Right atrium auricular region (tissue), 2 donors: ENCODE results near the gene ACOT6. TPM values are rescaled to one million over a fixed set of nuclear protein-coding genes. Genes with fewer than 3 reads are reported as not detected.

Experiments
- DNase-seq: peaks from one replicate; pipeline ENCODE4 v3.0.0-alpha.2; 2019; ENCODE audit warnings: low spot score
- H3K27ac ChIP-seq, 2 donors: fragments of 200-600 bp; sonication (generic); 1 replicate in 1 of 2; 2 replicates in 1 of 2; pipeline ENCODE4 v1.5.1; 2016 to 2019
- H3K27me3 ChIP-seq, 2 donors: fragments of 200-600 bp; sonication (generic); one replicate each; pipeline versions ENCODE4 v1.5.1 to v1.6.0; 2017 to 2019
- H3K36me3 ChIP-seq: fragments of 200-600 bp; sonication (generic); one replicate; pipeline ENCODE4 v1.5.1; 2016
- H3K4me1 ChIP-seq, 2 donors: fragments of 200-600 bp; sonication (generic); one replicate each; pipeline versions ENCODE4 v1.5.1 to v1.6.0; 2017 to 2019
- H3K4me3 ChIP-seq, 2 donors: fragments of 200-600 bp; sonication (generic); 1 replicate in 1 of 2; 2 replicates in 1 of 2; pipeline ENCODE4 v1.5.1; 2017 to 2019; ENCODE audit warnings: mild to moderate bottlenecking in 1 of 2, moderate library complexity in 1 of 2
- H3K9me3 ChIP-seq, 2 donors: fragments of 200-600 bp; sonication (generic); one replicate each; pipeline ENCODE4 v1.5.1; 2019
- total RNA-seq, 2 donors: library from RNA; depleted of rRNA; stranded (reverse); fragments of >200 nt; gene quantifications; one replicate each; pipeline ENCODE4 v1.1.0, GENCODE V29; 2016
- TF ChIP-seq, protein P1 (sequence below), 2 donors: fragments of 200-600 bp; sonication (generic); IDR thresholded peaks; one replicate each; pipeline ENCODE4 v1.5.1; 2019; ENCODE audit warnings: antibody characterized with exemption in 2 of 2

ACOT6 gene
- total RNA-seq, 2 donors from 2014 or later = not detected

DNA sequence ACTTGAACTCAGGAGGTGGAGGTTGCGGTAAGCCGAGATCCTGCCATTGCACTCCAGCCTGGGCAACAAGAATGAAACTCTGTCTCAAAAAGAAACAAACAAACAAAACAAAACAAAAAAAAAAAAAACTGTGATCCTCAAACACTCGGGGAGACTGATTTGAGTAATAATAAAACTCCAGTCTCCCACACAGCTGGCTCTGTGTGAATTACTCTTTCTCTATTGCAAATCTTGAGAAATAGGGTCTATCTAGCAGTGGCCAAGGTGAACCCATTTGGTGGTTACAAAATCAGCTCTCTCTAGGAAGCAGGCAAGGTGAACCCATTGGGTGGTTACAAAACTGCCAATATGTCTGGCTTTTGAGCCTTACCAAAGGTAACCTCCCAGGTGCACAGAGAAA is 6.0 kb upstream of the ACOT6 start:
- Histone ChIP-seq H3K4me3 (no peak overlapping the region), H3K4me1 (no peaks in the 10 kb centered on the region), H3K27ac (no peak overlapping the region), H3K27me3 (no peaks in the 10 kb centered on the region), H3K36me3 (no peaks in the 10 kb centered on the region), H3K9me3 (no peaks in the 10 kb centered on the region)
- no peak for DNase-seq
- TF ChIP-seq, protein P1, sequence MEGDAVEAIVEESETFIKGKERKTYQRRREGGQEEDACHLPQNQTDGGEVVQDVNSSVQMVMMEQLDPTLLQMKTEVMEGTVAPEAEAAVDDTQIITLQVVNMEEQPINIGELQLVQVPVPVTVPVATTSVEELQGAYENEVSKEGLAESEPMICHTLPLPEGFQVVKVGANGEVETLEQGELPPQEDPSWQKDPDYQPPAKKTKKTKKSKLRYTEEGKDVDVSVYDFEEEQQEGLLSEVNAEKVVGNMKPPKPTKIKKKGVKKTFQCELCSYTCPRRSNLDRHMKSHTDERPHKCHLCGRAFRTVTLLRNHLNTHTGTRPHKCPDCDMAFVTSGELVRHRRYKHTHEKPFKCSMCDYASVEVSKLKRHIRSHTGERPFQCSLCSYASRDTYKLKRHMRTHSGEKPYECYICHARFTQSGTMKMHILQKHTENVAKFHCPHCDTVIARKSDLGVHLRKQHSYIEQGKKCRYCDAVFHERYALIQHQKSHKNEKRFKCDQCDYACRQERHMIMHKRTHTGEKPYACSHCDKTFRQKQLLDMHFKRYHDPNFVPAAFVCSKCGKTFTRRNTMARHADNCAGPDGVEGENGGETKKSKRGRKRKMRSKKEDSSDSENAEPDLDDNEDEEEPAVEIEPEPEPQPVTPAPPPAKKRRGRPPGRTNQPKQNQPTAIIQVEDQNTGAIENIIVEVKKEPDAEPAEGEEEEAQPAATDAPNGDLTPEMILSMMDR (IDR thresholded peaks at IDR 0.05) = no peak

DNA sequence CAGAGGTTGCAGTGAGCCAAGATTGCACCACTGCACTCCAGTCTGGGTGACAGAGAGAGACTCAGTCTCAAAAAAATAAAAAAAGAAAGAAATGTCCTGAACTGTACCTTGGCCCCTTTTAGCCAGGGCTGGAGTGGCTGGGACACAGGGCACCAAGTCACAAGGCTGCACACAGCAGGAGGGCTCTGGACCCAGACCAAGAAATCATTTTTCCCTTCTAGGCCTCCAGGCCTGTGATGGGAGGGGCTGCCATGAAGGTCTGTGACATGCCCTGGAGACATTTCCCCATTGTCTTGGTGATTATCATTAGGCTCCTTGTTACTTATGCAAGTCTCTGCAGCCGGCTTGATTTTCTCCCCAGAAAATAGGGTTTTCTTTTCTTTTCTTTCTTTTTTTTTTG is 5.1 kb upstream of the ACOT6 start:
- no peaks in the 10 kb centered on the region for H3K9me3 ChIP-seq
- no peak overlapping the region for H3K27ac ChIP-seq
- TF ChIP-seq, protein P1 (IDR thresholded peaks at IDR 0.05) = no peak
- H3K4me3 ChIP-seq = no peak overlapping the region
- H3K4me1 ChIP-seq = no peaks in the 10 kb centered on the region
- no peak for DNase-seq
- no peaks in the 10 kb centered on the region for H3K36me3 ChIP-seq
- H3K27me3 ChIP-seq = no peaks in the 10 kb centered on the region

DNA sequence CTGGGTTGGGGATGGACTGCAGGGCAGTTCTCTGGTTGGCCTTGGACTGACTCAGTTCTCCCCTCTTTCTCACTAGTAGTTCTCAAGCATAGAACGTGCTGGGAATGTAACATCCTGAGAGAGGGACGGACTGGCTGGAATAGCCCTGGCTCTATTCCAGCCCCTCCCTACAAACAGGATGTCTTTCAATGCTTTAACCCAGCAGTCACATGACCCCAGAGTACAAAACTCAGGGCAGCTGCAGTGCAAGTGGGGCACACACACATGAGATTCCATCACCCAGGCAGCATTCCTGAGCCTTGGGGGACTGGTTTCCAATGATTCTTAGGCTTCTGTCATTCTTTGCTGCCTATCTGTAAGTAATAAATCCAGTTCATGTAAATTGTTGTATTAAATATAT is 1.6 kb upstream of the ACOT6 start:
- TF ChIP-seq, protein P1 (IDR thresholded peaks at IDR 0.05) = no peak
- Histone ChIP-seq H3K4me1 (no peaks in the 10 kb centered on the region), H3K4me3 (no peak overlapping the region), H3K27me3 (no peaks in the 10 kb centered on the region), H3K27ac (no peak overlapping the region), H3K9me3 (no peaks in the 10 kb centered on the region), H3K36me3 (no peaks in the 10 kb centered on the region)
- no peak for DNase-seq

DNA sequence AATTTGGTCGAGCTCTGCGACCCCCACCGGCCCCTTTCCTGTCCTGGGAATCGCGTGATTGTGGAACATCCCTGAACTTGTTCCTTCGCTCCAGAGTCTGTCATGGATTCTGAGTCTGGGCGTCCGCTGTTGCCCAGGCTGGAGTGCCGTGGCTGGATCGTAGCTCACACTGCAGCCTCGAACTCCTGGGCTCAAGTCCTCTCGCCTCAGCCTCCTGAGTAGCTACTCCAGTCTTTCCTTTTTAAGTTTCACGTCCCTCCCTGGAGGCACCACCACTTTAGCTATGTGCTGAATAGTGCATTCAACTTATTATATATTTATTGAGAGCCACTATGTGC is 698 bp downstream of the ACOT6 start:
- no peaks in the 10 kb centered on the region for H3K36me3 ChIP-seq
- no peaks in the 10 kb centered on the region for H3K4me1 ChIP-seq
- H3K27ac ChIP-seq = peak overlapping the region; percentile 80 to 83
- H3K27me3 ChIP-seq = no peaks in the 10 kb centered on the region
- no peaks in the 10 kb centered on the region for H3K9me3 ChIP-seq
- H3K4me3 ChIP-seq = peak overlapping the region; percentile 56 to 68
- DNase-seq = no peak
- TF ChIP-seq, protein P1 (IDR thresholded peaks at IDR 0.05) = no peak

DNA sequence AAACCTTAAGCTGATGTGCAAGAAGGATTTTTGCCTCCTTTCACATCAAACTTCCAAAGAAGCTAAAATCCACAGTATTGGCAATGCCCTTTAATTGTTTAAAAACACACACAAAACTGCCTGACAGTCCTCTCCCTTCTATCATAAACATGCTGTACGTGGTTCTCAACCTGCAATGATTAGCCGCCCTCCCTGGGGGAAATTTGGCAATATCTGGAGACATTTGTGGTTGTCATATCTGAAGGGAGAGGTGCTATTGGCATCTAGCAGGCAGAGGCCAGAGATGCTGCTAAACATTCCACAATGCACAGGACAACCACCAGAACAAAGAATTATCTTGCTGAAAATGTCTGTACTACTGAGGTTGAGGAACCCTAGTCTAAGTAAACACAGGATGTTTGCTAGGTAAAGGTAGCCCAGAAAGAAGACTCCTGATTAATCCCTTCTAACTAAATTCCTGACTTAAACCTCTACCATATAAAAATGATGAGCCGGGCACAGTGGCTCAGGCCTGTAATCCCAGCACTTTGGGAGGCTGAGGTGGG is 1.2 kb downstream of the ACOT6 start:
- no peaks in the 10 kb centered on the region for H3K36me3 ChIP-seq
- peak overlapping the region in 1 of 2 donors; percentile 68 for H3K4me3 ChIP-seq
- TF ChIP-seq, protein P1 (IDR thresholded peaks at IDR 0.05) = no peak
- DNase-seq = no peak
- no peaks in the 10 kb centered on the region for H3K27me3 ChIP-seq
- no peaks in the 10 kb centered on the region for H3K4me1 ChIP-seq
- no peak overlapping the region for H3K27ac ChIP-seq
- no peaks in the 10 kb centered on the region for H3K9me3 ChIP-seq

DNA sequence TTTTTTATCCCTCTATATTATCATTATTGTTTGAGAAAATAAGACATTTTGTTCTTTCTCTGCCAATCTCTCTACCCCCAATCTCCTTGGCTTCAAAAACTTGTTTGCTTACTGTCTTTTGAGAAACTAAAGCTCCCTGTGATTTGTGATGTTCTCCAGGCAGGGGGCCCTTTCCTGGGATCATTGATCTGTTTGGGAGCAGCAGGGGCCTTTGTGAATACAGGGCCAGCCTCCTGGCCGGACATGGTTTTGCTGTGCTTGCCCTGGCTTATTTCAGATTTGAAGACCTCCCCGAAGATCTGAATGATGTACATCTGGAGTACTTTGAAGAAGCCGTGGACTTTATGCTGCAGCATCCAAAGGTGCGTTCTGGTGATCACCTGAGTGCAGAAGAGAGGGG is 4.5 kb downstream of the ACOT6 start:
- no peak overlapping the region for H3K27ac ChIP-seq
- no peak overlapping the region for H3K4me3 ChIP-seq
- no peaks in the 10 kb centered on the region for H3K4me1 ChIP-seq
- no peaks in the 10 kb centered on the region for H3K27me3 ChIP-seq
- TF ChIP-seq, protein P1 (IDR thresholded peaks at IDR 0.05) = no peak
- no peaks in the 10 kb centered on the region for H3K36me3 ChIP-seq
- no peak for DNase-seq
- no peaks in the 10 kb centered on the region for H3K9me3 ChIP-seq
